Measurements from ENCODE around the gene ABTB2.

The ABTB2 gene

GRCh38 chr11:34313099-34313517 is 44.7 kb downstream of the ABTB2 start:
- DNase-seq = peak in 1 of 2 experiments; percentile 5

- DNase-seq = no peak
These were observed 46.7 kb downstream of the ABTB2 start for GRCh38 chr11:34311126-34311525.

DNA sequence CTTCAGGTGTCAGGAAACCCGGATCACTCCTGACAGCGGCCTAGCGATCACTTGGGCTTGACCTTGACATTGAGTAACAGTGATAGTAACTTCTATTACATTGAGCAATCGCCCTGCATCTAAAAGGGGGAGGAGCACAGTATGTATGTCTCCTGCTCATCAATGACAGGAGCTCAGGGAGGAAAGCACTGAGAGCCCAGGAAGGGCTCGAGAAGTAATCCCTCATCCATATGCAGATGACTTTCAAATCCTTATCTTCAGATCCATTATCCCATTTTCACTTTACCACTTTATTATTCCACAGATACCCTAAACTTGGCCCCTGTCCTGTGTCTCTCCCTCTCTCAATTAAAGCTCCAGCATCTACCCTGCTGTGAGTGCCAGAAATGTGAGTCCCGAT is 47.8 kb downstream of the ABTB2 start:
- no peak for DNase-seq

GRCh38 chr11:34308913-34309585 is 48.8 kb downstream of the ABTB2 start:
- no peak for DNase-seq

- no peak for DNase-seq
These were observed 49.5 kb downstream of the ABTB2 start for GRCh38 chr11:34308049-34308912.

GRCh38 chr11:34305780-34306179 is 52.0 kb downstream of the ABTB2 start:
- no peak for DNase-seq

DNA sequence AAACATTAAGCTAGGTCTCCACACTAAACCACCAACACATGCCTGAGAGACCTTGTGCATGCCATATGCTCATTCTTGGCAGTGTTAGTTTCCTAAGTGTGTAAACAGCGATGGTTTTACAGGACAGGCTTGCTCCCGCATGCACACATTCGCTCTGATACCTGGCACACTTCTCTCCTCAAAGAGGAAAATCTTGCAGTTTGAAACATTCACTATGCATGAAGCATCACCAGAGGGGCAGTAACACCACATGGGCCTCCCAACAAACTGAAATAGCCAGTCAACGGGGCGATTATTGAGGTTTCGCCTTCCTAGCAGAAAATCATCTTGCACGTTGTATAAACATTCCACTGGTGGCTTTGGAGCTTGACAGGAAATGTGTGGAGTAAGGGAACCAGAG is 52.6 kb downstream of the ABTB2 start:
- DNase-seq = no peak

DNA sequence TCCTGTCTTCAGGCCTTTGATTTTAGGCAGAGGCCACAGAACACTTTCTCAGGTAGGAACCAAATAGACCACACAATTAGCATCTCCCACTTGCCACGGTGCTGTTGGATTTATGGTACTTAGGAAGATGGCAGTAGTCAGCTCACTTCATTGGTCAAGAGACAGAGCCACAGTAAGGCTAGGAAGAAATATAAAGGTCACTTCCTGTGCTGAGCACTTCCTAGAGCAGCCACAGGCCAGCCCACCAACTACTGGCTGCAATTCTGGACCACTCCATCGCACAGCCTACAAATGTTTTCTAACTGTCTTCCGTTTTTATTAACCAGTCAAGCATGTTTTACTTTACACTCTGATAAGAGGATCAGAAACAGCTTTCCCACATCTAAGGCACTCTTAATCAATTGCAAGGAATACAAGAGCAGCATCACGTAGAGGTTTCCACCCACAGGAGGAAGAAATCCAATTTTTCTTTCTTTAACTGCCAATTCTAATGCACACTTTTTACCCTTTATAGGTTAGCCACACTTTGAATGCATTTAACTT is 54.7 kb downstream of the ABTB2 start:
- DNase-seq = no peak

DNA sequence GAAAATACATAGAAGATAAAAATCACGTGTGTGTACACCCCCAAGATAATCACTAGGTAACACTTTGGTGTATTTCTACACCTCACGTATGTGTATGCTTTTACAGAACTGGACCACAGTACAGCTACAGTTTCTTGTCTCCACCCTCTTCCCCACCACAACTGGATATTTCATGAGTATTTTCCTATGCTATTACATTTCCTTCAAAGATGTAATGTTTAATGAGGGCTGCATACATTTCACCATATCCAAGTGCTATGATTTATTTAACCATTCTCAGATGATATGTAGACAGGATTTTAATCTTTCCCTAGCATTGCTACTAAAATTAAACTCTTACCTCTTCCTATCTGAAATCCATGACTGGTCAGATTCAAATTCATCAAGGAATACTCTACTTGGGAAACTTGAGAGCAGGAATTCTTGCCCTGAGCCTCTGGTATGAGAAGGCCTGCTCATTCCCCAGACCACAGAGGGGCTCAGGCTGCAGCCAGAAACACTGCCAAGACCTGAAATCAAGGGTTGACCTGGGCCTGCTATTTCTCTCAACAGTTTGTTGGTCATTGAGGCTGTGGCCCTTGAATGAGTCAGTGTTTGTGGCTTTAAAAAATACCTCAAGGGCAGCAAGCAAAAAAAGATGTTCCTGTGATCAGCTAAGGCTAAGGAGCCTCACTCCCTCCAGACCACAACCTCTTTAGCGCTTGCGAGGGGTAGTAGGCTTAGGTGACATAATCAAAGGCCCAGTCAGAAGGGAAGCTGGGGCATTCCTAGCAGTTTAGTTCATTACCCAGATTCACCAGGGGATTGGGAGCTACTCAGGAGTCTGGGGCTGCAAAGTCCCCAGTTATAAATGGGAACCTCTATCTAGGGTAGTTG is 55.5 kb downstream of the ABTB2 start:
- no peak for DNase-seq

- no peak for DNase-seq
These were observed 56.9 kb downstream of the ABTB2 start for GRCh38 chr11:34300926-34301295.

DNA sequence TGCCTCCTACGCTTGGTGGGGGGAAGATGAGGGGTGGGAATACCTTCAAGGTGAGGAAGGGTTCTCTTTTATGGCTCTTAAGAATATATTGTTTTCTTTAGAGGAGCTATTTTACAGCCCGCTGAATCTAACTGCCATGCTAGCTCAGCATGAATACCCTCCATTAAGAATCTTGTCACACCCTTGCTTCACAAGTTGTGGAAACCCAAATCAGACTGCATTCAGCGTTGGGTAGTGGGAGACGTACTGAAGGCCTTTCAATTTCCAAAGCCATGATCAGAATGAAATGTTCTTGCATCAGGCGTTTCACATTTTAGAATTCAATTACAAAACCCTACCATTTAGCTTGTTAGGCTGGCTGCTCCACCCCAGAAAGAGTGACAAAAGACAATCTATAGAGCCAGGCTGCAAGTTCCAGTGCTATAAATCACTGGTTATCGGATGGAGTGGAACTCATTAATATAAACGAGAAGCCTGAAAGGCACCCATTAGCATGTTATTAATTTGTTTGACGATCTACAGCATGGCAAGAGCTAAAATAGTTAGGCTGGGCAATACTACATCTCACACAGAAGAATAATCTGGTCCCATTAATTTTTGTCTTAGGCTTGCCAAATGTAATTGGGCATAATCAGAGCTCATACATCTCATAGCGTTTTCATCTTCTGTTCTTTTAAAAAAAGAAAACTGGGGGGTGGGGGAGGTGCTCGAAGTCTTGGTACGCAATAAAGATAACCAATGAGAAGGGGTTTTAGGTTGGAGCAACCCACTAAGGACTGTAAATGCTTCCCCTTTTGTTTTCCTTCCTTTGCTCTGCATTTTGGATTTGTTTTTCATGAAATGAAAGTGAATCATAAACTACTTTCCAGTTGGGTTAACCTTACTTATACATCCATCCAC is 57.5 kb downstream of the ABTB2 start:
- DNase-seq = no peak

GRCh38 chr11:34299284-34299972 is 58.4 kb downstream of the ABTB2 start:
- no peak for DNase-seq

- no peak for DNase-seq
These were observed 58.9 kb downstream of the ABTB2 start for GRCh38 chr11:34298871-34299270.

DNA sequence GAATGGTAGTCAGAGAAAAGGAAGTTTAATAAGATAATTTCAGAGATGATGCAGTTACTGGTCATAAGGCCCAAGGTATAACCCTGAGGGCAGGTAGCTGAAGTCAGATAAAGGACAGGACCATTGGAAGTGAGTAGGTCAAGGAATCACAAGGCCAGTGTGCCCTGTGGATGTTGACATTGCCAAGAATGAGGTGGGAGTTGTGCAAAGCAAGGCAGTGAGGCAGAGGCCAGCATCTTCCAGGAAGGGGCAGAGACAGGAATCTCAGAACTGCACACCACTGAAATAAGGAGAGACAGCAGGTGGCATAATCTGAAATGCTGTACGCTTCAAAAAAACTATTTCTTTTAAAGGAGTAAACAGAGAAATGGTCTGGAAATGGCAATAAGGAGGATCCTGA is 61.4 kb downstream of the ABTB2 start:
- no peak for DNase-seq

DNA sequence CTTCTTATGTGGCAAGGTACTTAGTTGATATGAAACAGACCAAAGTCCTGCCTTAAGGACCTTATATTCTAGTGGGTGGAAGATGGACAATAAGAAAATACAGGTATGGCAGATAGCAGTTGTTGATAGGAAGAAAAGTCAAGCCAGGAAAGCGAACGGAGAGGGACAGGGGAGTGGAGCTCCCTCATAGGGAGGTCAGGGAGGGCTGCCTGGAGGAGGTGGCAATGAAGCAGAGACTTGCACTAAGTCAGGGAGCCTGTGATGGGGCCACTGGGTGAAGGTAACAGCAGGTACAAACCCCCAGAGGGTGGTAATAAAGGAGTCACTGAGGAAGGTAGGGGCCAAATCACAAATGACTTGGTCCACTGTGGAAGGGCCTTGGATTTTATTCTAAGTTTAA is 65.3 kb downstream of the ABTB2 start:
- no peak for DNase-seq

- DNase-seq = no peak
These were observed 65.7 kb downstream of the ABTB2 start for GRCh38 chr11:34292111-34292510.

- DNase-seq = no peak
These were observed 66.9 kb downstream of the ABTB2 start for GRCh38 chr11:34290926-34291325.

DNA sequence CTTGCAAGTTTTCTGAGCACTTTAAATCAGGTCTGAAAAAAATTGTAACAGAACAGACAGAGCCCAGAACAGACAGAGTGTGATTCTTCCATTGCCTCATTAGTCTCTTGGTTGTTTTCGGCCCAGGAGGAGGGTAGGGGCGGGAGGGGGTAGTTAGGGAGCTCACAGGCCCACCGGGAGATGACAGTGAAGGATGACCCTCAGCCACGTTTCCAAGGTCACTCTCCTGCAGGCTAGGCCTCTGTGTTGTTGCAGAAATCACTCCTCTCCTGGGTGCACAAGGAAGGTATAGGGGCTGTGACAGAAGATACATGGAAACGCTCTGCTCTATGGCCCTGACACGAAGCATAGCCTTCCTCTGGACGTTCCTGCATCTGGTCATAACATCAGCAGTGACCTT is 69.3 kb downstream of the ABTB2 start:
- DNase-seq = no peak

DNA sequence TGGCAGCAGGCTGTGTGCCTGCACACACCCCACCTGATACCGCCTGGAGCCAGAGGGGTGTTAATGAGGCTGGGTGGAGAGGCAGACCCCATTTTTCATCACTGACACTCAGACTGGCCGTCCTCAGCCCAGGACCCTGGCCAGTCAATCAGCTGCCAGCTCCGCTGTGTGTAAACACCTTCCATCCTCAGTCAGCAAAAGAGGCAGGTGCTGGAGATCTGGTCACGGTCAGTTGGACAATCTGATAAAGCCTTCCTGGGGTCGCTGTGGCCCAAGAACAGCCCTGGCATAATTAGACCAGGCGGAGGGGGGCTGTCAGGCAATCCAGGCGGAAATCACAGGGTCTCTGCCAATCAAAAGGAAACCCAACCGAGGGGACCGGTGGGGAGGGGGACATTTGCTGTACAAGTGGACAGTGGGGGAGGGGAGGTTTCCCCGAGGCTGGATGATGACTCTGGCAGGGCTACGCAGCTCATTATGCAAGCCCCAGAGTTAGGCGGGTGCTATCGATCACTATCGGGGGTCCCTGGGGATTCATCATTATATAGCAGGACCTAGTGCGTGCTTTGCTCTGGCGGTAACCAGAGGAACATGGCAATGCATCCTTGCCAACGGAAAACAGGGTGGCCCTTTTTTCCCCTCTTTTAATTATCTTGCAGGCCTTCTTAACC is 72.9 kb downstream of the ABTB2 start:
- DNase-seq = no peak

DNA sequence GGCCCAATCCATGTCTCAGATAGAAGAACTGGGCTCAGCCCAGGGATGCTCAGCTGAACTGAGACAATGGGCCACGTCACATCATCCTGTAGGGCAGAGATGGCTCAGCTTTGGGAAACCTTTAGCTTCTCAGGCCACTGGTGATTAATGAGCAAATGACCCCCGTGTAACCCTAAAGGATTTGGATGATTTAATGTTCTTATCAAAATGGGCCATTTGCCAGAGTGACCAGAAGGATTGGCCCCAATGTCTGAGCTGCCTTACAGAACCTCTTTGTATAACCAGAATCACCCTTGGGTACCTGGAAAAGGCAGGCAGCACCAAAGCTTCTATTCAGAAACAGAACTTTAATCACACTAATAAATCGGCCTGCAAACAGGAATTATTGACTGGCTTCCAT is 73.7 kb downstream of the ABTB2 start:
- no peak for DNase-seq
